Limb (tissue), 2 donors: ENCODE results near the gene SPATA3.
A peak's percentile ranks its signal among the peaks of the same experiment; 100 is the strongest.

Source experiments
- DNase-seq, 2 donors: peaks; one replicate each; pipeline ENCODE4 v3.0.0-alpha.2; 2016; ENCODE audit errors: extremely low spot score in 2 of 2

SPATA3 gene

GRCh38 chr2:230995821-230996220, at the start of gene SPATA3:
Gene SPATA3, plus strand, starts transcription at chr2:230996121. Its CDS starts 113 bp downstream, at chr2:230996234.
- no peak for DNase-seq

DNA sequence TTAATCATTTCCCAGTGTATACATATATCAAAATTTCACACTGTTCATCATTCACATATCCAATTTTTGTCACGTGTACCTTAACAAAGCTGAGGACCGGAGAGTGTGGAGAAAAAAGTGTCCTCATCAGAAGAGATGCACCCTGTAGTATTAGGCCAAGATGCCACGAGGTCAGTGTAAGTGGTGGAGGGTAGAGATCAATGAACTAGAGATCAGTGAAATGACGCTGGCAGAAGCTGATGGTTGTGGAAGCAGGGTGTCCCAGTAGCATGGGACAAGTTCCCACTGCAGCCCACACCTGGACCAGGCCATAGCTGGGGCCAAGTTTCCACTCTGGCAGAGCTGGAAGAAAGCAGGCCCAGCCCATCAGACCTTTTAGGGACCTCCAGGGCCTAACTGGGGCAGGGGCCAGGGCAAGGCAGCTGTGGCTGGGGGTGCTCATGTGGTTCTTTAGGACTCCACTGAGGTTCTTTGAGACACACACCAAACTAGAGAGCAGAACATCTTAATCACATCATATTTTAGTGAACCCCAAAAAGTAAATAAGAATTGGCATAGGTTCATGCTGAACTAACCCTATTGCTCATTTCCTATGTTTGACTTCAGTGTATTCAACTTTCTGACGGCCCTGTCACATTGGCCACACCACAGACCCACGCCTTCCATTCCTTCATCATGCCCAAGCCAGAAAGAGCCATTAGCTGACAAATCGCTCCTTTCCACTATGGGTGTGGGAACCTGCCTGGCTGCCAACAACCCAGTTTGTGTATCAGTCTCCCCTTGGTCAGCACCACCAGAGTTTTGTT, 49.3 kb upstream of the SPATA3 start:
- no peak for DNase-seq

DNA sequence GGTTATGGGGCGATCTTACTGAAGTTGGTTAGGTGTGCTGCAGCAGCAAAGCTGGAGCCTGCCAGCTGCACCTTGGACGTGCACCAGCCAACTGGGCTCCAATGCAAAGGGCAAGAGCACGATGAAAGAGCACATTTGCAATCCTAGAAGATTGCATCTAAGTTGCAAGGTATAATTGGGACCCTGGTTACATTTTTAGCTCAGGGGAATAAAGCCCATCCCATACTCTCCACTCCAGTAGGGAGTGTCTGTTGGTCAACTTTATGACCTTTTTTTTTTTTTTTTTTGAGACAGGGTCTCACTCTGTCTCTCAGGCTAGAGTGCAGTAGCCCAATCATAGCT, 48.7 kb upstream of the SPATA3 start:
- DNase-seq, result no peak

- no peak for DNase-seq
These were observed 48.0 kb upstream of the SPATA3 start for GRCh38 chr2:230947908-230948365.

GRCh38 chr2:230949966-230950873, 45.7 kb upstream of the SPATA3 start:
- no peak for DNase-seq

GRCh38 chr2:230950874-230951339, 45.0 kb upstream of the SPATA3 start:
- DNase-seq, result no peak

- no peak for DNase-seq
These were observed 44.5 kb upstream of the SPATA3 start for GRCh38 chr2:230951396-230951795.

DNA sequence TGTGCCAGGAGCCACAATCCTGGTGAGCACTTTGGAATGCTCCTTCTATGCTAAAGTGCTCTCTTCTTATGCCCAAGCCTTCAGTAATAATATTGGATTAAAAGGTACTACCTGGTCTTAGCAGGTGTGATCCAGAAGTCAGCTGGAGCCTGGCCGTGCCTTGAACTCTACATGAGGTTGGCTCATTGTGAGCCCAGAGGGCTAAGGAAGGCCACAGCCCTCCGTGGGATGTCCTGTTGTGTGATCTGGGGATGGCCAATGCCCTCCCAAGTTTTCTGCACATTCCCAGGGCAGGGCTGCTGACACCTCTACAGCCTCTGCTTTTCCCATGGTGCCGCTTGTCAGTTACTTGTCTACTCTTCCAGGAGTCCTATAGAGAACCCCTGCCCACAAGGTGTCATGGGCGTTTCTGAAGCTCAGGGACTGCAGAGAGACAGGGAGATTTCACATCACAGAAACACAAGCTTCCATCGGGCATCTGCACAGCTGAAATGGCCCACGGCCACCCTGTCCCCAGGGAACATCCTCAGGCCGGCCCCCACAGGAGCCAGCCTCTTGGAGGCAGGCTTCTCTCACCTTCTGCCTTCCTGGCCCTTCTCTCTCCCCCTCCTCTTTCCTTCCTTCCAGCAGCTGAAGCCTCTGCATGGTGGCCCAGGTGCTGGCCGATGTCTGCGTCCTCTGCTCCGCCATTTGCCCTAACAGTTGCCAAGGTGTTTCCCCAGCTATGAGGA, 43.5 kb upstream of the SPATA3 start:
- no peak for DNase-seq

DNA sequence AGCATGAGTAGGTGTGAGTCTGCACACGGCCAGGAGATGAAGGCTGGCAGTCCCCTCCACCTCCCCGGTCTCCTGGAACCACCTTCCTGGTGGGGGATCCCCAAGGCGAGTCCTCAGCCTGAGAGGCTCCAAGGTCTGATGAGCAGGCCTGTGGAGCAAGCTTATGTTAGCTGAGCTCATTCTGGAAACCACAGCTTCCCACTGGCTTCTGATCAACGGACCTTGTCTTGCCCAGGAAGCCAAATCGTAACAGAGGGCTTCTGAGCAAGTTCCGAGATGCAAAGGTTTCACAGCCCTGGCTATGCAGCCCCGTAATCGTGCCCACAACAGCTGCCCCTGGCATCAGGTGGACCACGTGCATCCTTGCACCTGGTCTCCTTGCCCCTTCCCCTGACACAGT, 42.1 kb upstream of the SPATA3 start:
- no peak for DNase-seq

GRCh38 chr2:230954746-230955145, 41.2 kb upstream of the SPATA3 start:
- DNase-seq, result no peak

DNA sequence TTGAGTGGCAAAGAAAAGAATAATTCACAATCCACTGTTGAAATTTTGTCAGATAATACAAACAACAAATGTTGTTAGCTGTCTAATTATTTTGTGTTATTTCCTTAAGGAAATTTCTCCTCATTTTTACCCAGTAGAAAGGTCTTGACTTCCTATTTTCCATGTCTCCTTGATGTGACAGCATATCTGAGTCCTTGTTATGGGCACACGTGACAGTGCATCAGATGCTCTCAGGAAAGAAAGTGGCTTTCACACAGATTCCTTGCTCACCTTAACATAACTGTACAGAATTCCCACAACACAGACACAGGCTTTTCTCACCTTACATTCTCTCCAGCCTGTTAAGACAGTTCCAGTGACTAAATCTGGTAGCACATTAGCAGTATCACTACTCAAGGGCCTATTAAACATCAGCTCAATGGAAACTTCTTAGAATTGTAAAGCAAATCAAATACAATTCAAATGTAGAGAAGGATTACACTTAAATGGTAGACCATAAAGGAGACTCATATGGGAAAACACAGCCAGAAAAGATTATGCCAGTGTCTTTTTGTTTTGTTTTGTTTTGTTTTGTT, 40.7 kb upstream of the SPATA3 start:
- DNase-seq, result no peak

DNA sequence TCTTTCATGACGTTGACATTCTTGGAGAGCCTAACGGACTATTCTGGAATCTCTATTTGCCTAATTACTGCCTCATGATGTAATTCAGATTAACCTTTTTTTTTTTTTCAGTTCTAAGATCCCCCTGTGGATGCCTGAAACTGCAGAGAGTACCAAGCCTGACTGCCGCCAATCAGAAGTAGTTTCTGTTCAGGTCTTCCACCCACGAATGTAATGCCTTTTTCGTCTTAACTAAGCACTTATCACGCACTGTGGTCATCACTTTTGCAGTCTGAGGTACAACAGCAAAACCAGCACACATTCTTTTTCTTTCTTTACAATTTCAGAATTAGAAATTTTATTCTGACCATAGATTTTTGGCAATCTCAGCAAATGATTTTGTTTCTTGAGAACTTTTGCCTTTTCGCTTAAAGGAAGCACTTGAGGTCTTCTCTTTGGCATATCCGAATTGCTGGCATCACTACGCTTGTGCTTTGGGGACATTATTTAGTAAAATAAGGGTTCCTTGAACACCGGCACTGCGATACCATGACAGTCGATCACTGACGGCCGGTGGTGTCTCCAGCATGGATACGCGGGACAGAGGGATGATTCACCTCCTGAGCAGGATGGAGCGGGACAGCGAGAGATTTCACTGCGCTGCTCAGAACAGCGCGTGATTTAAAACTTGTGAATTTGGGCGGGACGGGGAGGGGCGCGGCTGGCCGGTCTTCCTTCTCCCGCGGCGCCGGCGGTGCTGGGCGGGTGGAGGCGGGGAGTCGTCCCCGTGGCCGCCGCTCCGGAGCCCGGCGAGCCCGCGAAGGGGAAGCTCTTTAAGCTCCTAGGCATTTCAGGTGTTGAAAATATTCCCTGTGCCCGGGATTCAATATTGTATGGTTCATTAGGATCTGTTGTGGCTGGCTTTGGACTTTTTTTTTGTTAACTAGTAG, 38.8 kb upstream of the SPATA3 start:
- DNase-seq, result peak; percentile 17 to 56

- no peak for DNase-seq
These were observed 38.0 kb upstream of the SPATA3 start for GRCh38 chr2:230957756-230958391.

DNA sequence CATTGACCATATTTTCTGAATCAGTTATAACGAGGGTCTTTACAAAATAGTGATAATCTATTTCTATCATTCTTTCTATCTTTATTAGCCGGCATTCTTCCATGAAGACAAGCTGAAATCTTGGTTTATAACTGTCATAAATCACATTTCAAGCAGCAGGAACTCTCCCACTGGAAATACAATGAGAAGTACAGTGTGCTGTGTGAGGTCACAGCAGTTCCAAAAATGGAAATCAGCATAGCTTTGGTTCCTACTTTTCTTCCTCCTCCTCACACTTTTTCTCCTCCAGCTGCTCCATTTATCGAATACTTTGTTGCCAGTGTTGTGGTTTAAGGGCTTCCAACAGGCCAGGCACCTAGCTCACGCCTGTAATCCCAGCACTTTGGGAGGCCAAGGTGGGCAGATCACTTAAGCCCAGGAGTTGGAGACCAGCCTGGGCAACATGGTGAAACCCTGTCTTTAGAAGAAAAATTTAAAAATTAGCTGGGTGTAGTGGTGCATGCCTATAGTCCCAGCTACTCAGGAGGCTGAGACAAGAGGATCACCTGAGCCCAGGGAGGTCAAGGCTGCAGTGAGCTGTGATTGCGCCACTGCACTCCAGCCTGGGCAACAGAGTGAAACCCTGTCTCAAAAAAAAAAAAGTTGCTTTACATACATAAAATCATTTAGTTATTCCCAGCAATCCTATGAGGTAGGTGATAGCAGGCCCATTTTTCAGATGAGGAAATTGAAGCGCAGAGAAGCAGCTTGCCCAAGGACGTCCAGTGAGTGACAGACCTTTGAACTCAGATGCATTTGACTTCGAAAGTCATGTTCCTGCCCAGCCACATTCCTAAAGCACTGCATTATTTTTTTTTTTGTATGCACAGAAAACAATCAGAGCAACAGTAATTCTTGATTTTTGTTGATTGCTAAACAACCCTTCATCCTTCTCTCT, 36.8 kb upstream of the SPATA3 start:
- DNase-seq, result no peak

DNA sequence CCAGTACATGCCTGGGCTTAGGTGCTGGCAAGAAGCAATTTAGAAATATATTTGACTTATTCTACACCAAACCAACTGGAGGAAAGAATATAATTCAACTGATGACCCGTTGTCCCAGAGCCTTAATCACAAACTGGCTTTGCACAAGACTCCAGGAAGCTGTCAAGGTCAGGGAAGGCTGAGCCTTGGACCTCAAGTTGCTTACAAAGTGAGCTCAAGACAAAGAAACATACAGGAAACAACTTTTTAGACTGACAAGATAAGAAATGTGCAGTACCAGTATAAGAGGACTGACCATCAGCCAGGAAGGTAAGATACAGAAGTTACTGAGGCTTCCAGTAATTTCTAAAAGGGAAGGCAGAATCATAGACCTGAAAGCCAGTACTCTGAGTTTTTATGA, 35.9 kb upstream of the SPATA3 start:
- no peak for DNase-seq

GRCh38 chr2:230961091-230961491, 34.8 kb upstream of the SPATA3 start:
- no peak for DNase-seq

GRCh38 chr2:230964136-230964730, 31.7 kb upstream of the SPATA3 start:
- DNase-seq, result no peak

- DNase-seq, result no peak
These were observed 28.8 kb upstream of the SPATA3 start for GRCh38 chr2:230967113-230967512.
